GM21619 (cell line): Measurements from ENCODE around the gene GCK.
A peak's percentile ranks its signal among the peaks of the same experiment; 100 is the strongest.

Experiments used
- ATAC-seq: cut with Tn5 transposase; IDR thresholded peaks from one replicate; pipeline ENCODE4 v1.9.1; 2021; ENCODE audit not compliant: unreplicated experiment

The GCK gene

GRCh38 chr7:44157116-44158080 is 31.8 kb downstream of the GCK start:
- ATAC-seq, result no peak

DNA sequence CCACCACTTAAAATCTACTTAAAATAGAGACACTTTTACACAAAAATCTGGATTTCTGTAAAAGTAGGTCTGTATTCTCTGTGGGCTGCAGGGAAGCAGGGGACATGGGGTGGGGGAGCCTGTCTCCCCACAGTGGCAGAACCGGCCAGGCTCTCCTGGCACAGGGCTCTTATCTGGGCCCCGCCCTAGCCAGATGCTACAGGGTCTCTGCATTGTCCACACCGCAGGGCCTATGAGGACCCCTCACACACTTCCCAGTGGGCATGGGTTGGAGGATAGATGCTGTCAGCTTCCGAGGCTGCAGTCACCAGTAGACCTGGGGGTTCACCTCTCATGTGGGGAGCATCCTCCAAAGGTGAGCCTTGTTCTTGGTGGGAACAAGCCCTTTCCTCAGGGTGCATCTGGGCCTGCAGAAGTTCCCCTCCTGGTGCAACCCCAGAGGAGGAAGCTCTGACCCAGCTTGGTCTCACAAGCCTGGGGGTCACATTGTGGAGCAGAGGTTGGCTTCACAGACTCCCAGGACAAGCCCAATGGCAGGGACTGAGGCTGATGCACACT is 32.7 kb downstream of the GCK start:
- no peak for ATAC-seq

- no peak for ATAC-seq
Observed at GRCh38 chr7:44155191-44156185, 33.8 kb downstream of the GCK start.

DNA sequence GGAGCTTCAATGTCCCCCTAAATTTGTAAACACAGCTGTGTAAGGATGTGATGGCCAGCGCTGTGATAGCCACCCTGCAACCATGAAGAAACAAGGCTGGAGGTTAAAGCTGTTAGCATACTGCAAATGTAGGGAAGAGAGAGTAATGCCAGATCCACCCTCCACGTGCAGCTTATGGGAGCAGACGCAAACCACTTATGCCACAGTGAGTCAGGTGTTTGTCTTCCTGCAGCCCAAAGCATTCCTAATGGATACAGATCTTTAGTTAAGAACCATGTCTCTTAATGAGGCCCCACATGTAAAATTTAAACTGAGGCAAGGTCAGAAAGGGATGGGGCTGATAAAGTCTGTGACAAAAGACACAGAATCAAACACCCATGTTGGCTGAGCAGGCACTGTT is 34.5 kb downstream of the GCK start:
- ATAC-seq, result no peak

- ATAC-seq, result no peak
Observed at GRCh38 chr7:44153948-44154335, 35.3 kb downstream of the GCK start.

DNA sequence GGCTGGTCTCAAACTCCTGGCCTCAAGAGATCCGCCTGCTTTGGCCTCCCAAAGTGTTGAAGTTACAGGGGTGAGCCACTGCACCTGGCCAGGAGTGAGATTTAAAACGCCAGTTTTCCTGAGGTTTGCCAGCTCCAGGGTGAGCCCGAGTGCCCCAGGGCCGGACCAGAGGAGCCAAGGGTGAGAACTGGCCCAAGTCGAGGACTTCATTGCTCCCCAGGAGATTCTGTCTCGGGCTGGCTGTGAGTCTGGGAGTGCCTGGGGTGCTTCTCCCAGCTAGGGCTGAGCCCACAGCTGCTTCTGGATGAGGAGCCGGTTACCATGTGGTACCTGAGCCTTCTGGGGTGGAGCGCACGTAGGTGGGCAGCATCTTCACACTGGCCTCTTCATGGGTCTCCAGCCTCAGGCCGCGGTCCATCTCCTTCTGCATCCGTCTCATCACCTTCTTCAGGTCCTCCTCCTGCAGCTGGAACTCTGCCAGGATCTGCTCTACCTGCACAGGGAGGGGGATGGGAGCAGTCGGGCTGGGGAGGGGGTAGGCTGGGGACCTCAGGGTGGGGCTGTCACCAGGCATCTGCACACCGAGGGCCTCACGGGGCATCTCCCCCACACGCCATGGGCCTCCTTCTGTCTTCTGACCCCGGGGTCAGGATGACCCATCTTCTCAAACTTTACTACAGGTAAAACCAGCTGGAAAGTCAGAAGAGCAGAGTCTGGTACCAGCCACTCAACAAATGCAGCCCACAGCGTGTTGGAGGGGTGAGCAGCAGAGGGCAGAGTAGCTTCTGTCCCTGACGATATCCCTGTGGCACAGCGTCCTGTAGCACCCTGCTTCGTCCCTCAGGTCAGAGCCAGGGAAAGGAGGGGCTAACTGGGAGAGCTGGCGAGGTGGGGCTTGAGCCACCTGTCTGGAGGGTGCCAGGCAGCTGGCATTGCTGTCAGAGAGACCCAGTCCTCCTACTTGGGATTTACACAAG is 36.0 kb downstream of the GCK start:
- ATAC-seq, result no peak

DNA sequence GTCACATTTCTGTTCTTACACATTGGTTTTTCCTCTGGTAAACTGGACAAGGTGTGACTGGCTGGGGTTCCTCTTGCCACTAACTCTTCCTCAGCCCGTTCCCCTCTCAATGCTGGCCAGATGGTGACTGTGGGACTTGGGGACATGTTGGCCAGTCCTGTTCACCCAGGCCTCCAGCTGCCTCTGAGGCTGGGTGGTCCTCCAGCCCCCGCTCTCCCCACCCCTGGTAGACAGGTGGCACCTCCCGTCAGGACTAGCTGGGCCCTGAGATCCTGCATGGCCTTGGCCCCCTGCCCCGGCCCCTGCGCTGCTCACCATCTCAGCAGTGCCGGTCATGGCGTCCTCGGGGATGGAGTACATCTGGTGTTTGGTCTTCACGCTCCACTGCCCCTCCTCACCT is 37.3 kb downstream of the GCK start:
- ATAC-seq, result no peak

DNA sequence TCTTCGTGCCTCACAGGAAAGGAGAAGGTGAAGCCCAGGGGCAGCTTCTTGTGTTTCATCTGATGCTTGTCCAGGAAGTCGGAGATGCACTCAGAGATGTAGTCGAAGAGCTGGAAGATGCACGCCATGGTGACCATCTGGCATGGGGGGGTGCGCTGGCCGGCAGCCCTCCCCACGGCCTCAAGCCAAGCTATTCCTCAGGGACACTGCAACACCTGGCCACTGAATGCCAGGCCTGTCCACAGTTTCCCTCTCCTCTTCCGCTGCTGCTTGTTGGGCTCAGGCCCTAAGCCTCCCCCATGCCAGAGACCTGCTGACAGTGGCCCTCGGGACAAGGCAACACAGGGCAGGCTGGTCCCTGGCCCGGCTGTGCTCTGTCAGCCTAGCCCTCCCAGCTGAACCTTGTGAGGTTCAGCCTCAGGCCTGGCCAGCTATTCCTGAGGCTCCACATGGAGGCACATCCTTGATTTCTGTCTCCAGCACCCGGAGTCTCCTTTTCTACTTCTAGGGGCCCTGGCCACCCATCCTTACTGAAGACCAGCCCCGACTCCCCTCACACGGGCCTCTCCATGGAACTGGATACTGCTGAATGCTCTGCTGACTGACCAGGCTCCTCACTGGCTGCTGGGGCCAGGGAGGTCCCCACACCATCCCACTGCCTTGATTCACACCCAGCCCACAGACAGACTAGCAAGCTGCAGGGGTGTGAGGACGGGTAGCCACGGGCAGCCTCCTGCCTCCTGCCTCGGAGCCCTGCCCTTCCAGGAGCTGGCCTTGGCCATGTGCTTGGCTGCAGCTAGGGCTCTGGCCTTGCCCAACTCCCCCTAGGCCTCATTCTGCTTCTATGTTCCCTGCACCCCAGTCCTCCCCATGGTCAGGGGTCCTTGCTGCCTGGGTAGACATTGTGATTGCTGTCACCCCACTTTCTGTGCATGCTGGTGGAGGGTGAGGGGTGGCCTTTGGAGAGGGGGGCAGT is 38.0 kb downstream of the GCK start:
- no peak for ATAC-seq

DNA sequence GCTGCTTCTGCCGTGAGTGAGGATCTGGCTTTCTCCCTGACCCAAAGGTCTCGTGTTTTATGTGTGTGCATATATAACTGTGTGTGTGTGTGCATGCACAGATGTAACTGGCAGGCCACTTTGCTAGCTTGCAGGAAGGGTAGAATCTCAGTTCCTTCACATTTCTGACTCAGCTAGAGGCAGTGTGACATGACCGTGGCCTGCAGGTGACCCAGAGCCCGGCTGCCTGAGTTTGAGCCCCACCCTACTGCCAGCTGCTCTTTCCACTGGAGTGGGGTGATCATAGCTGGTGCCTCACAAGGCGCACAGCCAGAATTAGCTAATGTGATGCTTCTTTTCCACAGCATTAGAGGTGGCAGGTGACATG is 38.8 kb downstream of the GCK start:
- peak; percentile 54 for ATAC-seq

GRCh38 chr7:44149571-44150465 is 39.4 kb downstream of the GCK start:
- ATAC-seq, result no peak

- ATAC-seq, result no peak
Observed at GRCh38 chr7:44148961-44149536, 40.2 kb downstream of the GCK start.

DNA sequence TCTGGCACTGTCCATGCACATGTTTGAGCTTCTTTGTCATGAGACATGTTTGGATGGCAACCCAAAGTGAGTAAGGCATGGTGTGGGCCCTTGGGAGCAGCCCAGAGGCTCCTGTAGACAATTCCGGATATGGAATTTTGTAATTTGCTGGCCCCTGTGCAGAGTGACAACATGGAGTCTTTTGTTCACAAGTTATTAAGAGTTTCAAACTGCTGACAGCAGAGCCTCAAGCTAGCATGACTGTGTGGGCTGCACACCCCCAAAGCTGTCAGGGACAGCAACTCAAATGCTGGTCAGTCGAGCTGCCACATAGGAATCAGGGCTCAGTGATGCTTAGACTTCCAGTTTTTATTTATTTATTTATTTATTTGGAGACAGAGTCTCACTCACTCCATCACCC is 41.1 kb downstream of the GCK start:
- no peak for ATAC-seq

DNA sequence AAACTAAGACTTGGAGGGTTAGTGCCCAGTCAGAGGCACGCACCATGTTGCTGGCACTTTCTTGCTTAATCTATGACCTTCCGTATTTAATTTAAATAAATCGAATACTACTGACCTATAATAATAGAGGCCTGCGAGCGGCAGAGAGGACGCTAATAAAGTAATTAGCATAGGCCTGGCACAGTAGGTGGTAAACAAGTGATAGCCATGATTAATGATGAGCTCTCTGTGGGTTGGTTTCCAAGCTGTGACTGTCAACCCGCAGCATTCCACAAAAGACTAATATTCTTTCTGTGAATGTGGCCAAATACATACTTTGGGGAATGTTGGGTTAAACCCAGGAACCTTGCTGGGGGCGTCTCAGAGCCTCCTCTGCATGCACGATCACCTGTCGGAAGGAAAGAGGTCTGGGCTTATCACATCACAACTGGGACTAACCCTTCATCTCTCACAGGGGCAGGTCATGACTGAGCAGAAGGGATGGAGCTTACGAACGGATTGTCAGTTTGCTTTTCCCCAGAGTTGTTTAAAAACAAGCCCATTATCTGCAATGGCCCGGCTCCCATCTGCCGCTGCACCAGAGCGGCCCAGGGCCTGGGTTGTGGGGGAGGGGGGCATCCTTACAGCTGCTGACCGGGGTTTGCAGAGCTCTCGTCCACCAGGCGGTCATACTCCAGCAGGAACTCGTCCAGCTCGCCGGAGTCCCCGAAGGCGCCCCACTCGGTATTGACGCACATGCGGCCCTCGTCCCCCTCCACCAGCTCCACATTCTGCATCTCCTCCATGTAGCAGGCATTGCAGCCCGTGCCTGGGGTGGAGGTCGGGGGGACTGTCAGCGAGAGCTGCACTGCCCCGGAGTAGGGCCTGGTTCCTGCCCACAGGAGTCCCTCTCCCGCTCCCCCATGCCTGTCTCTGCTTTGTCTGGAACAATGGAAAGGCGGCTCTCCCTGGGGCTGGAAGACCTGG is 41.9 kb downstream of the GCK start:
- ATAC-seq, result no peak

- no peak for ATAC-seq
Observed at GRCh38 chr7:44145969-44146911, 43.0 kb downstream of the GCK start.

DNA sequence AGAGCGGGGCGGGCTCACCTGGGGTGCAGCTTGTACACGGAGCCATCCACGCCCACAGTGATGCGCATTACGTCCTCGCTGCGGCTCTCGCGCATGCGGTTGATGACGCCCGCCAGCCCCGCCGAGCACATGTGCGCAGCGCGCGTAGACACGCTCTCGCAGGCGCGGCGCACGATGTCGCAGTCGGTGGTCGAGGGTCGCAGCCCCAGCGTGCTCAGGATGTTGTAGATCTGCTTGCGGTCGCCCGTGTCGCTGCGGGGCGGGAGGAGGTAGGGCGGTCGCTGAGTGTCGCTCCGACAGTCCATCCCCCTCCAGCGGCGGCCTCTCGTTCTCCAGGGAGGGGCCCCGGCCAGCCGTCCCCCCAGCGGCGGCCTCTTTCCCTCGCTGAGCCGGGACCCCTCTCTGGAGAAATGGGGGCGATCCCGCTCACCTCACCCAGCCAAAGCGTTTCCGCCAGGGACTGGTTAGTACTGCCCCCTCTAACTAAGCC is 43.7 kb downstream of the GCK start:
- ATAC-seq, result no peak
